ENCODE measurements around the gene GPS1. TPM values are rescaled to one million over a fixed set of nuclear protein-coding genes. Genes with fewer than 3 reads are reported as not detected.
A peak's percentile ranks its signal among the peaks of the same experiment; 100 is the strongest.

Gene GPS1
- total and polyA plus RNA-seq, 2 of the 4 experiments (the other 2 are of a cell fraction), result 157 to 181 TPM

DNA sequence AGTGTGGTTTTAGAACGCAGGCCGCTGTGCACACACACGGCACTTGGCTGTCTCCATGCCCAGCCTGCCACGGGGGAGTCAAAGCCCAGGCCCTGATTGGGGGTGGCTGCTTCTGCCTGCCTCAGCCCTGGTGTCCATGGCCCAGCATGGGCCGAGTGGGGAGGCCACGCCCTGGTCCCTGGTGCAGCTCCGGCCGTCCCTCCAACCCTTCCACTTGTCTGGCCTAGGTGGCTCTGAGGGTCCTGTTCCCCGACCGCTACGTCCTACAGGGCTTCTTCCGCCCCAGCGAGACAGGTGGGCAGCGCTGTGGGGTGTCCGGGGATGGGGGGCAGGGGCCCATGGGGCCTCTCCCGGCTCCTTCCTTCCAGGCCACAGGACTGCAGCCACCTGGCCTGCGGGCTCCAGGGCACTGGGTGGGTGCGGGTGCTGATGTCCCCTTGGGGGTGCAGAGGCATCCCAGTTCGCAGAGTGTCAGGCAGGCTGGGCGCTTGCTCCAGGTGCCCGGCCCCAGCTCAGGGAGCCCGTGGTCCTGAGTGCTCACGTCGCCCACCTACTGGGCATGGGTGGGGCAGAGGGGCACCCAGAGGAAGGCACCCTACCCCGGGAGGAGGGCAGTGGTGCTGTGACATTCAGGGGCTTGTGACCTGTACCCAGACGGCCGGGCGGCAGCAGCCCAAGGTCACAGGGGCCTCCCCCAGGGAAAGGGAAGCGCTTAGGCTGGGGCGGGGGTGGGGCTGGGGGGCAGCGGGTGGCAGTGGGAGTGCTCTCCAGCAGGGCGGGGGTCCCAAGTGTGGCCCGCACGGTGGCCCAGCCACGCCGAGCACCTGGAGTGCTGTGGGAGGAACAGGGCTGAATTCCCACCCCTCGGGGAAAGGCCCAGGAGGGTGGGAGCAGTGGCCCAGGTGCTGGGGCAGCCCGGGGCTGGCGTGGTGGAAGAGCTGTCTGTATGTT is 40.8 kb upstream of the GPS1 start:
- H3K18ac ChIP-seq (ENCODE audit: low read depth, low read length), result no peak overlapping the region
- H3K9ac ChIP-seq (ENCODE audit: low read depth, low read length), result no peak overlapping the region
- H3K27me3 ChIP-seq (ENCODE audit: control insufficient read depth, insufficient read depth, low read length), result no peaks in the 10 kb centered on the region
- H2AK5ac ChIP-seq (ENCODE audit: low read depth, low read length), result no peak overlapping the region
- no peak overlapping the region for H4K8ac ChIP-seq (ENCODE audit: low read depth in 2 of 2, low read length in 2 of 2)
- no peak overlapping the region for H3K27ac ChIP-seq (ENCODE audit: insufficient read depth, low read length)
- no peak overlapping the region for H2BK15ac ChIP-seq (ENCODE audit: low read depth, low read length)
- peaks cover 5% of the 10 kb centered on the region for H3K9me1 ChIP-seq (ENCODE audit: insufficient read depth, low read length)
- no peak overlapping the region for H4K91ac ChIP-seq (ENCODE audit: insufficient read depth, low read depth, low read length)
- no peak overlapping the region for H3K23ac ChIP-seq (ENCODE audit: low read depth, low read length)
- BruUV-seq (replicated peaks), result no TSS peak
- intact Hi-C loops (cut with micrococcal nuclease), result no loop called here
- H3K4me2 ChIP-seq (ENCODE audit: low read depth, low read length), result no peak overlapping the region
- no peak overlapping the region for H2BK120ac ChIP-seq (ENCODE audit: low read depth, low read length)
- DNase-seq, result no peak
- ChIA-PET CTCF (no interaction called here), POLR2A (ENCODE audit: unreplicated experiment) (no interaction called here)
- H3K9me3 ChIP-seq (ENCODE audit: control insufficient read depth, insufficient read depth, low read length), result no peaks in the 10 kb centered on the region
- H3K4me3 ChIP-seq (ENCODE audit: insufficient read depth, low read depth, low read length), result no peak overlapping the region
- peak overlapping the region; percentile 28 for H2AK9ac ChIP-seq (replicated peaks; ENCODE audit: low read depth, low read length, poor library complexity)
- no peak overlapping the region for H3K14ac ChIP-seq (replicated peaks; ENCODE audit: low read depth, low read length)
- ATAC-seq (ENCODE audit: low read depth), result no peak
- no peak overlapping the region for H4K5ac ChIP-seq (ENCODE audit: low read depth, low read length)
- H2AFZ ChIP-seq (replicated peaks; ENCODE audit: low read length, poor library complexity), result no peak overlapping the region
- WGBS, 2 experiments (ENCODE audit: extremely low coverage in 2 of 2, insufficient read length in 1 of 2), result 93% methylated on average over 6 of the region's 39 CpGs; no CpG with 5 or more reads in 1 of the 2 experiments
- no peaks in the 10 kb centered on the region; the same call in 1 of the 2 replicates for H4K20me1 ChIP-seq (ENCODE audit: insufficient read depth, low read length)
- H3K4me1 ChIP-seq (ENCODE audit: control insufficient read depth, insufficient read depth, low read length), result peaks cover 7% of the 10 kb centered on the region
- in situ Hi-C loops (cut with MboI; ENCODE audit: low sequenced_read_pairs), result no loop called here
- H2BK20ac ChIP-seq (ENCODE audit: low read depth, low read length), result no peak overlapping the region
- H3K79me1 ChIP-seq (ENCODE audit: low read depth in 1 of 2, low read length in 2 of 2), result peaks cover 0 to 7% of the 10 kb centered on the region in 2 experiments; a peak in 2 of 4 replicates
- peaks cover 3% of the 10 kb centered on the region; the same call in 1 of the 2 replicates for H3K36me3 ChIP-seq (ENCODE audit: control insufficient read depth, insufficient read depth, low read length)
- H3K56ac ChIP-seq (ENCODE audit: extremely low read depth, insufficient read depth, low read length), result no peak overlapping the region
- dilution Hi-C loops (cut with HindIII; ENCODE audit: low sequenced_read_pairs, unreplicated experiment), result no loop called here
- H3K4ac ChIP-seq (ENCODE audit: low read depth, low read length), result no peak overlapping the region
- no peak overlapping the region for H2BK5ac ChIP-seq (ENCODE audit: low read depth, low read length, poor library complexity, severe bottlenecking)
- no peak for TF ChIP-seq CHD1 (IDR thresholded peaks at IDR 0.05; ENCODE audit: low read depth, low read length)
- TF ChIP-seq ELK1 (IDR thresholded peaks at IDR 0.05; ENCODE audit: borderline replicate concordance, low read depth, low read length), result no peak
- no peak for TF ChIP-seq NFE2L2 (IDR thresholded peaks at IDR 0.05; ENCODE audit: low read depth, low read length)
- no peak for TF ChIP-seq CEBPB (IDR thresholded peaks at IDR 0.05; ENCODE audit: low read depth, low read length)
- TF ChIP-seq RCOR1 (IDR thresholded peaks at IDR 0.05; ENCODE audit: insufficient replicate concordance, low read length), result no peak
- TF ChIP-seq RFX5 (IDR thresholded peaks at IDR 0.05; ENCODE audit: low read depth, low read length), result no peak
- TF ChIP-seq SMC3 (IDR thresholded peaks at IDR 0.05; ENCODE audit: low read depth, low read length), result no peak
- TF ChIP-seq MXI1 (IDR thresholded peaks at IDR 0.05; ENCODE audit: borderline replicate concordance, low read depth, low read length), result no peak
- no peak for TF ChIP-seq POLR2A (IDR thresholded peaks at IDR 0.05; ENCODE audit: low read depth, low read length)
- no peak for TF ChIP-seq RAD21 (IDR thresholded peaks at IDR 0.05; ENCODE audit: low read length)
- TF ChIP-seq MAFK (IDR thresholded peaks at IDR 0.05; ENCODE audit: low read depth, low read length), result no peak
- no peak for TF ChIP-seq BHLHE40 (IDR thresholded peaks at IDR 0.05; ENCODE audit: low read depth, low read length)
- no peak for TF ChIP-seq FOS (IDR thresholded peaks at IDR 0.05; ENCODE audit: low read depth, low read length)
- TF ChIP-seq, protein P1, sequence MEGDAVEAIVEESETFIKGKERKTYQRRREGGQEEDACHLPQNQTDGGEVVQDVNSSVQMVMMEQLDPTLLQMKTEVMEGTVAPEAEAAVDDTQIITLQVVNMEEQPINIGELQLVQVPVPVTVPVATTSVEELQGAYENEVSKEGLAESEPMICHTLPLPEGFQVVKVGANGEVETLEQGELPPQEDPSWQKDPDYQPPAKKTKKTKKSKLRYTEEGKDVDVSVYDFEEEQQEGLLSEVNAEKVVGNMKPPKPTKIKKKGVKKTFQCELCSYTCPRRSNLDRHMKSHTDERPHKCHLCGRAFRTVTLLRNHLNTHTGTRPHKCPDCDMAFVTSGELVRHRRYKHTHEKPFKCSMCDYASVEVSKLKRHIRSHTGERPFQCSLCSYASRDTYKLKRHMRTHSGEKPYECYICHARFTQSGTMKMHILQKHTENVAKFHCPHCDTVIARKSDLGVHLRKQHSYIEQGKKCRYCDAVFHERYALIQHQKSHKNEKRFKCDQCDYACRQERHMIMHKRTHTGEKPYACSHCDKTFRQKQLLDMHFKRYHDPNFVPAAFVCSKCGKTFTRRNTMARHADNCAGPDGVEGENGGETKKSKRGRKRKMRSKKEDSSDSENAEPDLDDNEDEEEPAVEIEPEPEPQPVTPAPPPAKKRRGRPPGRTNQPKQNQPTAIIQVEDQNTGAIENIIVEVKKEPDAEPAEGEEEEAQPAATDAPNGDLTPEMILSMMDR (conservative IDR thresholded peaks at IDR 0.05; ENCODE audit: low read depth, low read length), result no peak
- TF ChIP-seq, protein P2, sequence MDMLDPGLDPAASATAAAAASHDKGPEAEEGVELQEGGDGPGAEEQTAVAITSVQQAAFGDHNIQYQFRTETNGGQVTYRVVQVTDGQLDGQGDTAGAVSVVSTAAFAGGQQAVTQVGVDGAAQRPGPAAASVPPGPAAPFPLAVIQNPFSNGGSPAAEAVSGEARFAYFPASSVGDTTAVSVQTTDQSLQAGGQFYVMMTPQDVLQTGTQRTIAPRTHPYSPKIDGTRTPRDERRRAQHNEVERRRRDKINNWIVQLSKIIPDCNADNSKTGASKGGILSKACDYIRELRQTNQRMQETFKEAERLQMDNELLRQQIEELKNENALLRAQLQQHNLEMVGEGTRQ (IDR thresholded peaks at IDR 0.05; ENCODE audit: low read depth, low read length), result no peak

Data from IMR-90 (cell line).